K562 (cell line): ENCODE data around the gene GSG1. TPM values are rescaled to one million over a fixed set of nuclear protein-coding genes. Genes with fewer than 3 reads are reported as not detected.

Experiments used
- ATAC-seq: fragments of 200-7000 bp; cut with Tn5 transposase; 3 replicates; pipeline ENCODE4 v1.9.1; 2020; ENCODE audit warnings: moderate library complexity
- BruUV-seq: library from RNA; stranded (reverse); fragments of 400-500 nt; replicated peaks from 2 replicates; lab custom pipeline; 2021; lab: Mats Ljungman, UMichigan
- CTCF ChIA-PET: fragments of 300-600 bp; formaldehyde crosslinking; extraction: SDS; loops from one replicate; lab custom pipeline; 2021; ENCODE audit warnings: low intra/inter-chr PET ratio; lab: Yijun Ruan, JAX
- POLR2A ChIA-PET: fragments of 300-600, 350-650 bp; sonication (Branson Sonifier 250); formaldehyde crosslinking; extraction: SDS; loops from one replicate; lab custom pipeline; 2021; ENCODE audit warnings: antibody characterized with exemption, inconsistent platforms; lab: Yijun Ruan, JAX
- DNase-seq, 4 experiments: peaks; one replicate each; pipeline versions ENCODE4 v3.0.0 to v3.0.0-alpha.2; 2011 to 2018; ENCODE audit warnings: low spot score in 3 of 4, mixed read lengths in 3 of 4; ENCODE audit errors: extremely low read depth in 1 of 4
- FAIRE-seq: peaks from 2 replicates; lab custom pipeline; 2011; peaks lifted over from hg19 to GRCh38; lab: Jason Lieb, UNC
- H2AFZ ChIP-seq: 2 replicates; pipeline ENCODE4 v1.6.0; 2011; ENCODE audit warnings: low read depth, low read length, control low read depth, inconsistent platforms
- H3K27ac ChIP-seq: fragments of 200-600 bp; 3 replicates; pipeline ENCODE4 v1.8.0; 2011; ENCODE audit warnings: low read depth, mild to moderate bottlenecking, control low read depth, inconsistent platforms, low read length, moderate library complexity, mixed read lengths; ENCODE audit errors: extremely low read depth
- H3K27me3 ChIP-seq, 2 experiments: fragments of 300-600 bp in 1 of 2; 2 replicates in 1 of 2; 3 replicates in 1 of 2; pipeline versions ENCODE4 v1.6.0 to v1.8.0; 2011; ENCODE audit warnings: inconsistent platforms in 2 of 2, low read length in 2 of 2, mild to moderate bottlenecking in 1 of 2, mixed read lengths in 1 of 2, moderate library complexity in 1 of 2; ENCODE audit not compliant: control insufficient read depth in 2 of 2, insufficient read depth in 2 of 2
- H3K36me3 ChIP-seq: fragments of 300-600 bp; 3 replicates; pipeline ENCODE4 v1.8.0; 2011; ENCODE audit warnings: mild to moderate bottlenecking, low read length, inconsistent platforms; ENCODE audit not compliant: control insufficient read depth, insufficient read depth
- H3K4me1 ChIP-seq, 2 experiments: fragments of 200-600 bp in 1 of 2; replicated peaks in 1 of 2; 2 replicates in 1 of 2; 3 replicates in 1 of 2; pipeline versions ENCODE4 v1.5.1 to v1.8.0; 2011; ENCODE audit warnings: inconsistent platforms in 2 of 2, low read length in 2 of 2, mild to moderate bottlenecking in 1 of 2, mixed read lengths in 1 of 2, moderate library complexity in 1 of 2; ENCODE audit not compliant: control insufficient read depth in 2 of 2, insufficient read depth in 2 of 2
- H3K4me2 ChIP-seq: 2 replicates; pipeline ENCODE4 v1.6.1; 2011; ENCODE audit warnings: low read length, control low read depth, inconsistent platforms, mixed read lengths; ENCODE audit not compliant: insufficient read depth
- H3K4me3 ChIP-seq: fragments of 200-600 bp; sonication (generic), shearing (Covaris generic); 2 replicates; pipeline ENCODE4 v1.5.1; 2016; ENCODE audit warnings: control low read depth, inconsistent platforms
- H3K79me2 ChIP-seq: fragments of 200-600 bp; 3 replicates; pipeline ENCODE4 v1.8.0; 2011; ENCODE audit warnings: low read length, inconsistent platforms; ENCODE audit not compliant: control insufficient read depth, insufficient read depth
- H3K9ac ChIP-seq, 2 experiments: 2 replicates each; pipeline versions ENCODE4 v1.6.0 to v1.6.1; 2011; ENCODE audit warnings: low read depth in 2 of 2, low read length in 2 of 2, control low read depth in 1 of 2, inconsistent platforms in 1 of 2, mild to moderate bottlenecking in 1 of 2, mixed read lengths in 1 of 2; ENCODE audit not compliant: insufficient read depth in 1 of 2
- H3K9me1 ChIP-seq: one replicate; pipeline ENCODE4 v1.6.0; 2011; ENCODE audit warnings: inconsistent platforms, mild to moderate bottlenecking, low read length, moderate library complexity; ENCODE audit not compliant: control insufficient read depth, insufficient read depth
- H3K9me3 ChIP-seq: replicated peaks from 2 replicates; pipeline ENCODE4 v1.5.1; 2011; ENCODE audit warnings: low read depth, low read length, inconsistent platforms; ENCODE audit not compliant: control insufficient read depth, insufficient read depth
- H4K20me1 ChIP-seq: replicated peaks from 2 replicates; pipeline ENCODE4 v1.6.1; 2011; ENCODE audit warnings: low read length, inconsistent platforms, mixed read lengths; ENCODE audit not compliant: control insufficient read depth, insufficient read depth
- AFF4 ChIP-seq: sonication (generic); formaldehyde crosslinking; IDR thresholded peaks from 2 replicates; pipeline ENCODE4 v1.8.0; 2023; ENCODE audit warnings: mild to moderate bottlenecking, missing genetic modification reagents
- ATF3 ChIP-seq, 2 experiments: fragments of 450-650 bp in 1 of 2; sonication (generic) in 1 of 2; formaldehyde crosslinking in 1 of 2; IDR thresholded peaks in 1 of 2; conservative IDR thresholded peaks in 1 of 2; 2 replicates each; pipeline versions ENCODE4 v1.6.1 to v1.8.1; 2016 to 2023; ENCODE audit warnings: mild to moderate bottlenecking in 2 of 2, moderate library complexity in 2 of 2, inconsistent platforms in 1 of 2, missing genetic modification reagents in 1 of 2
- KDM1A ChIP-seq, 2 experiments: fragments of 450-650 bp; IDR thresholded peaks; 2 replicates each; pipeline ENCODE4 v1.6.1; 2016; ENCODE audit warnings: mild to moderate bottlenecking in 2 of 2
- TARDBP ChIP-seq: fragments of 450-650 bp; IDR thresholded peaks from 2 replicates; pipeline ENCODE4 v1.6.1; 2016
- WGBS: fragments of 100-300 bp; shearing (Covaris generic); methylation state at CpG from one replicate; pipeline ENCODE4 v1.1.6; 2016; ENCODE audit warnings: low coverage, mixed read lengths; ENCODE audit not compliant: insufficient coverage; ENCODE audit errors: missing lambda C conversion rate; 5-methylcytosine and 5-hydroxymethylcytosine counted together
- in situ Hi-C: fragments of 300-500 bp; cut with MboI; formaldehyde crosslinking; loops from 4 replicates; pipeline ENCODE4 v1.15.0; 2018; ENCODE audit warnings: inconsistent platforms, mixed read lengths
- intact Hi-C: fragments of 100-400 bp; cut with micrococcal nuclease; formaldehyde crosslinking; loops from 2 replicates; pipeline ENCODE4 v1.14.2; 2022
- polyA plus RNA-seq, 8 experiments: library from polyadenylated mRNA; depleted of rRNA in 4 of 8; stranded (reverse) in 5 of 8; unstranded in 3 of 8; fragments of >200 nt; fragmentation: Nextera tagmentation in 2 of 8; fragmentation: Illumina TruSeq in 1 of 8; extraction: Ambion mirVana in 2 of 8; extraction: Trizol in 1 of 8; gene quantifications; 2 replicates each; pipeline versions ENCODE4 v1.2.1 to v1.2.3, GENCODE V29; 2011 to 2014; ENCODE audit warnings: inconsistent platforms in 1 of 8, missing spikeins in 1 of 8
- total RNA-seq, 7 experiments: library from RNA; depleted of rRNA in 6 of 7; stranded (reverse); fragments of >200 nt in 6 of 7; fragmentation: Illumina TruSeq in 2 of 7; extraction: Trizol in 2 of 7; gene quantifications; 2 replicates each; pipeline versions ENCODE4 v1.2.1 to v1.2.3, GENCODE V29; 2011 to 2021; ENCODE audit warnings: low replicate concordance in 1 of 7

The GSG1 gene
- total and polyA plus RNA-seq, 9 of the 15 experiments (the other 6 are each of a cell fraction or from before 2014, with no cell fraction given), result not detected

- TF ChIP-seq AFF4 (CRISPR knock-in tag), result no peak
- TF ChIP-seq TARDBP, result no peak
These were observed 839 bp downstream of the GSG1 start (continued) for GRCh38 chr12:13102461-13103195.

- Histone ChIP-seq H3K4me3 (no peak overlapping the region), H3K4me1 (peaks cover 0 to 10% of the 10 kb centered on the region in 2 experiments; a peak in 3 of 5 replicates), H3K27me3 (peaks cover 5 to 24% of the 10 kb centered on the region in 2 experiments; a peak in 4 of 5 replicates), H4K20me1 (no peaks in the 10 kb centered on the region; the same call in 1 of the 2 replicates), H3K9me3 (no peaks in the 10 kb centered on the region), H3K36me3 (no peaks in the 10 kb centered on the region), H2AFZ (peak overlapping the region; percentile 72; the same call in 1 of the 2 replicates), H3K27ac (no peak overlapping the region), H3K9me1 (no peaks in the 10 kb centered on the region), H3K4me2 (0 out of 2 replicates have a peak overlapping the region, but pooled peaks have one; percentile 52), H3K79me2 (no peaks in the 10 kb centered on the region), H3K9ac (no peak overlapping the region; a peak in 1 of 4 replicates)
- no TSS peak for BruUV-seq
- DNase-seq (no peak), ATAC-seq (no peak), FAIRE-seq (no peak)
- in situ Hi-C loops (no loop called here), intact Hi-C loops (no loop called here)
- ChIA-PET CTCF (no interaction called here), POLR2A (no interaction called here)
- WGBS, result 3% methylated on average over 6 of the region's 10 CpGs
- TF ChIP-seq ATF3 (IDR thresholded peaks at IDR 0.05), result no peak
- no peak for TF ChIP-seq ATF3 (CRISPR knock-in tag; conservative IDR thresholded peaks at IDR 0.05)
- peak in 1 of 2 experiments; percentile 19; a peak in 1 of 4 replicates for TF ChIP-seq KDM1A (IDR thresholded peaks at IDR 0.05)
These were observed 1.6 kb downstream of the GSG1 start for GRCh38 chr12:13101821-13102375.
